PC-3 (cell line): ENCODE results near the gene CFAP99. TPM values are rescaled to one million over a fixed set of nuclear protein-coding genes. Genes with fewer than 3 reads are reported as not detected.

Source experiments
- ATAC-seq: fragments of 200-7000 bp; cut with Tn5 transposase; 2 replicates; pipeline ENCODE4 v1.9.1; 2020; ENCODE audit warnings: mild to moderate bottlenecking, moderate library complexity
- BruUV-seq: library from RNA; stranded (reverse); fragments of 400-500 nt; replicated peaks from 2 replicates; lab custom pipeline; 2021; lab: Mats Ljungman, UMichigan
- CTCF ChIA-PET: fragments of 300-600 bp; sonication (Branson Sonifier 250); formaldehyde crosslinking; loops from one replicate; lab custom pipeline; 2022; ENCODE audit warnings: antibody characterized with exemption; lab: Charles Lee
- POLR2A ChIA-PET: fragments of 300-600 bp; sonication (Branson Sonifier 250); formaldehyde crosslinking; loops from one replicate; lab custom pipeline; 2022; ENCODE audit warnings: antibody characterized with exemption; ENCODE audit not compliant: unreplicated experiment; lab: Charles Lee
- DNase-seq: peaks from one replicate; pipeline ENCODE4 v3.0.0-alpha.2; 2015
- H2AFZ ChIP-seq: fragments of 300-600 bp; sonication (generic); 2 replicates; pipeline ENCODE4 v1.6.0; 2016; ENCODE audit warnings: antibody characterized with exemption, low read length
- H3F3A ChIP-seq: fragments of 300-600 bp; sonication (generic); one replicate; pipeline ENCODE4 v1.6.0; 2017; ENCODE audit warnings: antibody characterized with exemption, low read length, control low read depth, mild to moderate bottlenecking; ENCODE audit not compliant: unreplicated experiment
- H3K27ac ChIP-seq: fragments of 300-600 bp; sonication (generic); 2 replicates; pipeline ENCODE4 v1.5.1; 2016; ENCODE audit warnings: mild to moderate bottlenecking, low read length
- H3K27me3 ChIP-seq: fragments of 300-600 bp; sonication (generic); 2 replicates; pipeline ENCODE4 v1.6.1; 2016; ENCODE audit warnings: low read length, mixed read lengths
- H3K36me3 ChIP-seq: fragments of 300-600 bp; sonication (generic); 2 replicates; pipeline ENCODE4 v1.6.1; 2016; ENCODE audit warnings: low read depth, mixed run types, low read length, mixed read lengths
- H3K4me1 ChIP-seq: fragments of 300-600 bp; sonication (generic); 2 replicates; pipeline ENCODE4 v1.5.1; 2016; ENCODE audit warnings: low read length; ENCODE audit not compliant: insufficient read depth
- H3K4me2 ChIP-seq: fragments of 300-600 bp; sonication (generic); 2 replicates; pipeline ENCODE4 v1.6.0; 2016; ENCODE audit warnings: low read length
- H3K4me3 ChIP-seq: fragments of 300-600 bp; sonication (generic); 2 replicates; pipeline ENCODE4 v1.5.1; 2016; ENCODE audit warnings: mild to moderate bottlenecking, low read length, mixed read lengths
- H3K79me2 ChIP-seq: fragments of 300-600 bp; sonication (generic); 2 replicates; pipeline ENCODE4 v1.6.1; 2017; ENCODE audit warnings: low read length, mixed read lengths
- H3K9ac ChIP-seq: fragments of 300-600 bp; sonication (generic); 2 replicates; pipeline ENCODE4 v1.6.0; 2016; ENCODE audit warnings: mild to moderate bottlenecking, low read length
- H3K9me2 ChIP-seq: fragments of 300-600 bp; sonication (generic); replicated peaks from 2 replicates; pipeline ENCODE4 v1.6.1; 2016; ENCODE audit warnings: mixed run types, low read length, mixed read lengths
- H3K9me3 ChIP-seq: fragments of 300-600 bp; sonication (generic); 2 replicates; pipeline ENCODE4 v1.6.1; 2016; ENCODE audit warnings: low read length, mixed read lengths
- H4K20me1 ChIP-seq: fragments of 300-600 bp; sonication (generic); 2 replicates; pipeline ENCODE4 v1.6.1; 2016; ENCODE audit warnings: low read length, mixed read lengths
- EZH2 ChIP-seq: fragments of 300-600 bp; sonication (generic); IDR thresholded peaks from one replicate; pipeline ENCODE4 v1.6.1; 2017; ENCODE audit warnings: antibody characterized with exemption, mild to moderate bottlenecking, low read length; ENCODE audit not compliant: unreplicated experiment
- EZH2phosphoT487 ChIP-seq: fragments of 300-600 bp; sonication (generic); IDR thresholded peaks from 2 replicates; pipeline ENCODE4 v1.6.1; 2018; ENCODE audit warnings: mild to moderate bottlenecking, antibody characterized with exemption, low read length, borderline replicate concordance
- intact Hi-C: fragments of 100-400 bp; cut with micrococcal nuclease; formaldehyde crosslinking; loops from 2 replicates; pipeline ENCODE4 v1.9.0; 2023
- total RNA-seq: library from RNA; depleted of rRNA; stranded (reverse); fragments of >200 nt; gene quantifications from 2 replicates; pipeline ENCODE4 v1.2.3, GENCODE V29; 2014
- TF ChIP-seq, protein P1 (sequence below): fragments of 300-600 bp; sonication (generic); conservative IDR thresholded peaks from 2 replicates; pipeline ENCODE4 v1.5.1; 2017; ENCODE audit warnings: antibody characterized with exemption, low read depth, mild to moderate bottlenecking, low read length

The CFAP99 gene
- total RNA-seq, 1 experiment from 2014 or later: not detected

DNA sequence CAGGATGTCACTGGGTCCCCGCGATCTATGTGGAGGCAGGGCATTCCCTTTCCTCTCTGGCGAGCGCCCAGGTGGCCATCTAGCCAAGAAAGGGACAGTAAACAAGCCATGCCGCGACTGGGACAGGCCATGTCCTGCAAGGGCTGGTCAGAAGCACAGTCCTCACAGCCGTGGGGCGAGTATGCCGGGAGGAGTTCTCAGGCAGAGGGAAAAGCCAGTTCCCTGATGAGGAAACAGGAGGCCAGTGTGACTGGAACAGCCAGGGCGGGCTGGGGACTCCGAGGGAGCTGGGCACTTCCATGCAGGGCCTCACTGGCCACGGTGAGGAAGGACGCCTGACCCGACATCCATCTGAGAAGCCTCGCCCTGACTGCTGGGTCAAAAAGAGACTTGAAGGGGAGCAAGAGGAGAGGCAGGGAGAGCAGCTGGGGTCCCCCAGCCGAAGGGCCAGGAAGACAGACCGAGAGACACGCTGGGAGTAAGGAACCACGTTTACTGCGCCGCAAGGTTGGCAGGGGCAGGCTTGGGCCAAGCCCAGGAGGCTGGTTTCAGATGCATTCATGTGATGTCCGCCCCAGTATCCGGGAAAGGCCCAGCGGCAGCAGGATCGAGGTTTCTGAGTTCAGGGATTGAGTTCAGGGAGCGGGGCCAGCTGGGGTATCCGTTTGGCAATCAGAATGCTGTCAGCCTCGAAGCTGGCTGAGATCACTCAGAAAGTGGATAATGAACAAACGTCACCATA lies 15.0 kb downstream of the CFAP99 start:
- DNase-seq (no peak), ATAC-seq (no peak)
- Histone ChIP-seq H3K4me2 (peak overlapping the region; percentile 31; the same call in 1 of the 2 replicates), H3K9me2 (no peaks in the 10 kb centered on the region), H3K79me2 (no peaks in the 10 kb centered on the region), H3K27ac (no peak overlapping the region), H3K27me3 (no peaks in the 10 kb centered on the region), H2AFZ (no peak overlapping the region), H3K4me1 (peaks cover 6% of the 10 kb centered on the region; the same call in 1 of the 2 replicates), H3K36me3 (no peaks in the 10 kb centered on the region), H3K4me3 (no peak overlapping the region), H3F3A (no peaks in the 10 kb centered on the region), H3K9ac (no peak overlapping the region), H4K20me1 (no peaks in the 10 kb centered on the region), H3K9me3 (no peaks in the 10 kb centered on the region)
- TF ChIP-seq EZH2phosphoT487 (no peak), EZH2 (no peak)
- TF ChIP-seq, protein P1, sequence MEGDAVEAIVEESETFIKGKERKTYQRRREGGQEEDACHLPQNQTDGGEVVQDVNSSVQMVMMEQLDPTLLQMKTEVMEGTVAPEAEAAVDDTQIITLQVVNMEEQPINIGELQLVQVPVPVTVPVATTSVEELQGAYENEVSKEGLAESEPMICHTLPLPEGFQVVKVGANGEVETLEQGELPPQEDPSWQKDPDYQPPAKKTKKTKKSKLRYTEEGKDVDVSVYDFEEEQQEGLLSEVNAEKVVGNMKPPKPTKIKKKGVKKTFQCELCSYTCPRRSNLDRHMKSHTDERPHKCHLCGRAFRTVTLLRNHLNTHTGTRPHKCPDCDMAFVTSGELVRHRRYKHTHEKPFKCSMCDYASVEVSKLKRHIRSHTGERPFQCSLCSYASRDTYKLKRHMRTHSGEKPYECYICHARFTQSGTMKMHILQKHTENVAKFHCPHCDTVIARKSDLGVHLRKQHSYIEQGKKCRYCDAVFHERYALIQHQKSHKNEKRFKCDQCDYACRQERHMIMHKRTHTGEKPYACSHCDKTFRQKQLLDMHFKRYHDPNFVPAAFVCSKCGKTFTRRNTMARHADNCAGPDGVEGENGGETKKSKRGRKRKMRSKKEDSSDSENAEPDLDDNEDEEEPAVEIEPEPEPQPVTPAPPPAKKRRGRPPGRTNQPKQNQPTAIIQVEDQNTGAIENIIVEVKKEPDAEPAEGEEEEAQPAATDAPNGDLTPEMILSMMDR: no peak
- intact Hi-C loops: no loop called here
- BruUV-seq: no TSS peak
- POLR2A ChIA-PET: no interaction called here
- CTCF ChIA-PET: interaction anchor here (0.6 kb wide), 1 partner anchor 21 kb away, joined by 3 read pairs; no protein-coding TSS in a partner anchor

DNA sequence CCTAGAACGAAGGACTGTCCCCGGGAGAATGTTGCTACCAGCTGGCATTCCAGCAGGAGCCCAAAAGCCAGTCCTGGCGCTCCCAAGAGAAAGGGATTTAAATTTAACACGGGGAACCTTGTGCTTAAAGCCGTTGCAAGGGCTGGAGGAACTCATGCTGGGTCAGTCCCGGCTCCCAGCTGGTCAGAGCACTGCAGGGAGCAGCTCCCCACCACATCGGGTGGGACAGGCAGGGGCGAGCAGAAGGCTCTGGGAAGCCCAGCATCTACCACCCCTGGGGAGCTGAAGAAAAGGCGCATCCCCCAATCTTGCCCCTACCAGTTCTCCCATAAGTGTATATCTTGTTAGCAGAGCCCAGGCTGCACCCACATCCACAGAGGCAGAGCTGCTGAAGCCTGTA lies 15.7 kb downstream of the CFAP99 start:
- H3K9ac ChIP-seq: no peak overlapping the region
- TF ChIP-seq, protein P1: no peak
- TF ChIP-seq EZH2phosphoT487: no peak
- no peak for TF ChIP-seq EZH2
- no TSS peak for BruUV-seq
- H3K4me3 ChIP-seq: no peak overlapping the region
- DNase-seq (no peak), ATAC-seq (no peak)
- no peaks in the 10 kb centered on the region for H3K9me2 ChIP-seq
- ChIA-PET CTCF (interaction anchor here (0.6 kb wide), 1 partner anchor 21 kb away, joined by 3 read pairs; no protein-coding TSS in a partner anchor), POLR2A (no interaction called here)
- H3K4me1 ChIP-seq: peaks cover 6% of the 10 kb centered on the region; the same call in 1 of the 2 replicates
- H3K4me2 ChIP-seq: no peak overlapping the region
- H2AFZ ChIP-seq: no peak overlapping the region
- H3K27me3 ChIP-seq: no peaks in the 10 kb centered on the region
- H3K36me3 ChIP-seq: no peaks in the 10 kb centered on the region
- H3K27ac ChIP-seq: no peak overlapping the region
- no peaks in the 10 kb centered on the region for H4K20me1 ChIP-seq
- no peaks in the 10 kb centered on the region for H3F3A ChIP-seq
- H3K9me3 ChIP-seq: no peaks in the 10 kb centered on the region
- no peaks in the 10 kb centered on the region for H3K79me2 ChIP-seq
- intact Hi-C loops: no loop called here

DNA sequence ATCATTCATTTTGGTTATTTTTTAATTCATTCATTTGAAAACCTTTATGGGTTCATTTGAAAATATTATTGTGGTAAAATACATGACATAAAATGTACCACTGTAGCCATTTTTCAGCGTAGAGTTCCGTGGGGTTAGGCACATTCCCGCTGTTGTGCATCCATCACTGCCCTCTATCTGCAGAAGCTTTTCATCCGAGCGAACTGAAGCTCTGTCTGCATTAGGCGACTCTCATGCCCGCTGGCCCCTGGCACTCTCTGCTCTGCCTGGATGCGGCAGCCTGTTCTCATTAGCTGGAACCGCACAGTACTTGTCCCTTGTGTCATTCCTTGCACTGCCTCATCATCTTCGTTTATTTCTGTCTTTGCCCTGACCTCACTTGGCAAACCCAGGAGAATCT lies 17.5 kb downstream of the CFAP99 start:
- ChIA-PET POLR2A (no interaction called here), CTCF (interaction anchor here (0.6 kb wide), 1 partner anchor 33 kb away, joined by 3 read pairs; the partner anchor contains the start of gene RNF4)
- no peak overlapping the region for H3K27ac ChIP-seq
- TF ChIP-seq EZH2: no peak
- TF ChIP-seq, protein P1: peak; percentile 24; the same call in 1 of the 2 replicates
- ATAC-seq (peak; percentile 49), DNase-seq (no peak)
- no TSS peak for BruUV-seq
- H3F3A ChIP-seq: no peaks in the 10 kb centered on the region
- H3K9me2 ChIP-seq: no peaks in the 10 kb centered on the region
- no peaks in the 10 kb centered on the region for H4K20me1 ChIP-seq
- H3K36me3 ChIP-seq: no peaks in the 10 kb centered on the region
- H3K79me2 ChIP-seq: no peaks in the 10 kb centered on the region
- H3K4me1 ChIP-seq: peaks cover 6% of the 10 kb centered on the region; the same call in 1 of the 2 replicates
- no peak overlapping the region for H3K4me2 ChIP-seq
- H3K9ac ChIP-seq: no peak overlapping the region
- H2AFZ ChIP-seq: no peak overlapping the region
- H3K4me3 ChIP-seq: no peak overlapping the region
- intact Hi-C loops: no loop called here
- no peaks in the 10 kb centered on the region for H3K9me3 ChIP-seq
- no peaks in the 10 kb centered on the region for H3K27me3 ChIP-seq
